Stimulated activated CD4-positive, alpha-beta T cell treated with anti-CD3 and anti-CD28 coated beads, Interleukin-15, amount 100 ng/mL, for 24 hours (primary cell): ENCODE measurements around the gene EPG5.
A peak's percentile ranks its signal among the peaks of the same experiment; 100 is the strongest.
"Not testable (repeated sequence)": the region's sequence is repeated elsewhere in the genome, so short reads cannot be mapped to it uniquely, and the experiment has no call there.

Source experiments
- DNase-seq: peaks from one replicate; pipeline ENCODE4 v3.0.0-alpha.2; 2020

EPG5 gene, protein sequence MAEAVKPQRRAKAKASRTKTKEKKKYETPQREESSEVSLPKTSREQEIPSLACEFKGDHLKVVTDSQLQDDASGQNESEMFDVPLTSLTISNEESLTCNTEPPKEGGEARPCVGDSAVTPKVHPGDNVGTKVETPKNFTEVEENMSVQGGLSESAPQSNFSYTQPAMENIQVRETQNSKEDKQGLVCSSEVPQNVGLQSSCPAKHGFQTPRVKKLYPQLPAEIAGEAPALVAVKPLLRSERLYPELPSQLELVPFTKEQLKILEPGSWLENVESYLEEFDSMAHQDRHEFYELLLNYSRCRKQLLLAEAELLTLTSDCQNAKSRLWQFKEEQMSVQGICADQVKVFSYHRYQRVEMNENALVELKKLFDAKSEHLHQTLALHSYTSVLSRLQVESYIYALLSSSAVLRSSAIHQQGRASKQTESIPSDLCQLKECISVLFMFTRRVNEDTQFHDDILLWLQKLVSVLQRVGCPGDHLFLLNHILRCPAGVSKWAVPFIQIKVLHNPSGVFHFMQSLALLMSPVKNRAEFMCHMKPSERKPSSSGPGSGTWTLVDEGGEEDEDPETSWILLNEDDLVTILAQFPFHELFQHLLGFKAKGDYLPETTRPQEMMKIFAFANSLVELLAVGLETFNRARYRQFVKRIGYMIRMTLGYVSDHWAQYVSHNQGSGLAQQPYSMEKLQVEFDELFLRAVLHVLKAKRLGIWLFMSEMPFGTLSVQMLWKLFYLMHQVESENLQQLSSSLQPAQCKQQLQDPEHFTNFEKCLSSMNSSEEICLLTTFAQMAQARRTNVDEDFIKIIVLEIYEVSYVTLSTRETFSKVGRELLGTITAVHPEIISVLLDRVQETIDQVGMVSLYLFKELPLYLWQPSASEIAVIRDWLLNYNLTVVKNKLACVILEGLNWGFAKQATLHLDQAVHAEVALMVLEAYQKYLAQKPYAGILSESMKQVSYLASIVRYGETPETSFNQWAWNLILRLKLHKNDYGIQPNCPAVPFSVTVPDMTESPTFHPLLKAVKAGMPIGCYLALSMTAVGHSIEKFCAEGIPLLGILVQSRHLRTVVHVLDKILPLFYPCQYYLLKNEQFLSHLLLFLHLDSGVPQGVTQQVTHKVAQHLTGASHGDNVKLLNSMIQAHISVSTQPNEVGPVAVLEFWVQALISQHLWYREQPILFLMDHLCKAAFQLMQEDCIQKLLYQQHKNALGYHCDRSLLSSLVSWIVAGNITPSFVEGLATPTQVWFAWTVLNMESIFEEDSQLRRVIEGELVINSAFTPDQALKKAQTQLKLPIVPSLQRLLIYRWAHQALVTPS (N-terminal part only)

DNA sequence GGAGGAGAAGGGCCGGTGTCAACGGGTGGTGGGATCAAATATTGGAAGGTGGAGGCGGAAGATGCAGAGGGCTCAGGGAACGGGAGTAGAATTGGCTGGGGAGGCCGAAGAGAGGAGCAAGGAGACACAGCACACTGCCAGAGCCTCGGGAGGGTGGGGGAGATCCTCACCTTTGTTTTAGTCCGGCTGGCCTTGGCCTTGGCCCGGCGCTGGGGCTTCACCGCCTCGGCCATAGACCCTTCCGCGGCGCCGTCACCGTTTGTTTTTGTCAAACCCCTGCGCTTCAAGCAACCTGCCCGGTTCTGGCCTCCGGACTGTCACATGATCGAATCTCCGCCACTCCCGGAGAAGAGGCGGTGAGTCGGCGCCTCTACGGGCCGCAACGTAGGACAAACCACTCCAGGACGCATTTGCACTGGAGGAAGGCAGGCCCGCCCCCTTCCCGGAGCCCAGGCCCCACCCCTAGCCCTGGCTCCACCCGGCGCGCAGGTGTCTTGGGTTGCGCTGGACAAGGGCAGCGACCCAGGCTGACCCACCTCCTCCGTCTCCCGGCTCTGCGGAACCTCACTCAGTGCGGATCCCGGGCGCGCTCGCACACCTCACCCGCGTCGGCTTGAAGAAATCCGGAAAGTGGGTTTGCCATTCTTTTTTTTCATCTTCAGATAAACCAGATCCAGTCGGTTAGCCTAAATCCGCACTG lies at the start of gene EPG5:
EPG5 (minus strand) TSS at position 323 of the 700 bp plus-strand sequence; CDS start at position 233, 90 bp downstream.
- peak; percentile 95 for DNase-seq

DNA sequence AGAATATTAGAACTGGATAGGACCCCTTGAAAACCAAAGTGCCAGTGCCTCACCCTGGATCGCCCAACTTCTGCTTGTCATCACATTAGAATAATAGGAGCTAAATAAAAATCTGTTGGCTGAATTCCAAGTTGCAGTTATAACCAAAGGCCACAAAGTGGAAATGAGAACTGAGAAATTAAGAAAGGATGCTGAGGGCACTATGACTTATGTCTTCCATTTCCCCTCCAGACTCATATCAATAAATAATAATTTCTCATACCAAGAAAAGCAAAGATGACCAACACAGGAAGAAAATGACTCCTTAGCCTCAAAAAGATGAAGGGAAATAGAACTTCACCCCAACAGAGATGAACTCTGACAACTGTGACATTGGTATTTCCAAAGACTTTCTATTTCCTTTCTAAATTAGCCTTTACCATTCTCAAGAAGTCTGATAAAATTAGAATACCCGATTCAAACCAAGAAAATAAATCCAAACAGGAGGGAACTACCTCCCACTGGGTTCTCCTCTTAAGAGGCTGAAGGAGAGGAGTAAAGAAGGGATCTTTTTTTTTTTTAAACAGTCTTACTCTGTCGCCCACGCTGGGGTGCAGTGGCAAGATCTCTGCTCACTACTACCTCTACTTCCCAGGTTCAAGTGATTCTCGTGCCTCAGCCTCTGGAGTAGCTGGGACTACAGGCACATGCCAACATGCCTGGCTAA lies 46.5 kb upstream of the EPG5 start:
- peak; percentile 38 for DNase-seq

DNA sequence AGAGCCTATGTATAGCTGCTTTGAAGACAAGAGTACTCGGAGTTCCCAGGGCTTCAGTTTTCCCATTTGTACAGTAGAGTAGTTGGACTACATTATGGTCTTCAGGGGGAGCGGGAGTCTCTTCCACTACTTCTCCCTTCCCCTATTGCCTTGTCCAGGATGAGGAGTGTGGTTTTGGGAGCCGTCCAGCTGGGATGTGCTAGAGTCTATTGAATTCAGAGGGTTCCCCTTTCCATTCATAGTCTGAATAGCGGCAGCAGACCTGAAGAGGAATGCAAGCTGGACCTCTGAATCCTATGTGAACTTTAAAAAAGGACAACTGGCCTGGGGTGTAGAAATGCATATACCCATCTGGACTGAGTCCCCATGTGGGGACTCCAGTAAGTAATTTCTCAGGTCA lies 43.5 kb upstream of the EPG5 start:
- DNase-seq = no peak

DNA sequence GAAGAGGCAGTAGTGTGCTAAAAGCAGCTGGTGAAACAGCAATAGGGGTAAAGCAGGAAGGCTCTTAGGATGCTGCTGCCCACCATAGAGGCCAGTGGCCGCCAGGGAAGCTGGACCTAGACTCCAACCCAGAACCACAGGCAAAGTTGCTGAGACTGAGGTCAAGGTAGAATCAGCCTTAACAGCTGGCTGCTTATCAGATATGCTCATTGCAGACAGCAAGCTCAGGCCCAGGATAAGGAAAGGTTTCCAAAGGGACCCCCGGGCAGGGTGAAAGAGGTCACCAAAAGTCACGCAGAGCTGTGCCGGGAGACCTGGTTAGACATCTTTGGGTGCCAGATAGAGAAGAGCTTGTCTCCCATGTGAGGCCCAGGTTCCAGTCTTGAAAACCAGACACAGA lies 42.9 kb upstream of the EPG5 start:
- no peak for DNase-seq

DNA sequence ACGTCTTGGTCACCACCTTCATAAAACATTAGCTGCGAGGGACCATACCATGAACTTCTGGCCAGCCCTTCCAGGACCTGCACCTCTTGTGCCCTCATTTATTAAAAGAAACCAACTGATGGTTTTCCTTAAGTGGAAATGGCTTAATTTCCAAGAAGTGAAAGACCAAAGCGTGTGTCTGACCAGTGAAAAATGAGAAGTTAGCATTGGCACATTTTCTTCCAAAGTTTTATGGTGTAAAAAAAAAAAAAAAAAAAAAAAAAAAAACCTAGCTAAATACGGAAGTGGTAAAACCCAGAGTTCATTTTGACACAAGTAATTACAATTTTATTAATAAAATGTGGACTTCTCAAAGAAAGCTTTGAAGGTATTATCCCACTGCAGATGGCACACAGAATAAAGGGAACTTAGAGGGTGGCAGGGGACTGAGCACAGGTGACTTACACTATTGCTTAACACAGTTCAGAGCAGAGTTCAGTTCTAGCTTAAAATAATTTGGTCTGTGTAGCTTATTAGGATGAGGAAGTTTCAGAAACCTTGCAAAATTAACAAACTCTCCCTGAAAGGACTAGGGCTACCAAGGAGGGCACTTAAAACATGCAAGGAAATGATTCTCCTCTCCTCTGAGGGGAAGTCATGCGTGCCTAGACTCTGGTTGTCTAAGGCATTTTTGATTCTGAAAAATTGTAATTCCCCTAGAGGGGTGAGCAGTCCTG lies 42.2 kb upstream of the EPG5 start:
- DNase-seq = no peak

DNA sequence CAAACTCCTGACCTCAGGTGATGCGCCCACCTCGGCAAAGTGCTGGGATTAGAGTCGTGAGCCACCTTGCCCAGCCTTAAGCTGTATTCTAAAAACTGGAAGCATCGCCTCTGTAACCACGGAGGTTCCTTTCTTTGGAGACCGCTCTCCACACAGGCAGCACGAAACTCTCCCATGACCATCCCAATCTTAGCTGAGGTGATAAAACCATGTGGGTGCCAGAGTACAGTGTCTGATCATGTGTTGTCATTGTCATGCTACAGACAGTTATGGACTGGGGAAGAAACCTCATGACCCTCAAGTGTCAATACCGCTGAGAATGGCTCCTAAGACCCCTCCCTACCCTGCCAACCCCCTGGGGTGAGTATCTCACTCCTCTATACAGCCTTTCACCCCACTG lies 41.4 kb upstream of the EPG5 start:
- DNase-seq = no peak

DNA sequence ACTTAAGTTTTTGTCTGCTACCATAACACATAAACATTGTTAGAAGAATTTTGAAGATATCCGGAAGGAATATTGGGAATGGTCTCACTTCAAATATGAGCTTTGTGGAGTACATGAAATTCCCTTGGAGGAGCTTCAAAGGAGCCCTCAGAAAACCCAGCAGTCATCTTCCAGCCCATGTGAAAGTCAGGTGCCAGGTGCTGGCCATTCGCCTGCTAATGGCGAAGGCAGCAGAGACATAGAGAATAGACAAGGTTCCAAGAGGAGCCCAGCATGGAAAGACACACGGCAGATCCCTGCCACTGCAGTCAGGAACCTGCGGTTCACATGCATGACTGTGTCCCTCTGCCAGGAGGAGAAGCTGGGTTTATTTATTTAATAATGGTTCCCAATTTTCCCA lies 40.0 kb upstream of the EPG5 start:
- no peak for DNase-seq

DNA sequence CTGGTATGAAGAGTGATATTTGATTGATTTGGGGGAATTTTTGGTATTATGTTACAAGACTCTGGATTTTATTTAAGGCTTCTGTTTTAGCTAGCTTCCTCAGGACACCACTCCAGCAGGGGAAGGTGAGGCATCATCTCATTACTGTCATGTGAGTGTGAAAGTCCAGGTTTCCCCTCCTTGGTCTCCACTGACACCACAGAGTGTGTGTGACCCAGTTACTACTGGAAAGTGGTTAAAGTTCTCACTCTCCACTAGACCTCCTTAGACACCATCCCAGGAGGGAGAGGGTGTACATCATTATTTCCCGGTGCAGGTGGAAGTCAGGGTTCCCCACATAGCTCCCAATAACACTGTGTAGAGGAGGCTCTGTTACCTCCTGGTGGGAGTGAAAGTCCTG lies 35.8 kb upstream of the EPG5 start:
- DNase-seq = no peak

DNA sequence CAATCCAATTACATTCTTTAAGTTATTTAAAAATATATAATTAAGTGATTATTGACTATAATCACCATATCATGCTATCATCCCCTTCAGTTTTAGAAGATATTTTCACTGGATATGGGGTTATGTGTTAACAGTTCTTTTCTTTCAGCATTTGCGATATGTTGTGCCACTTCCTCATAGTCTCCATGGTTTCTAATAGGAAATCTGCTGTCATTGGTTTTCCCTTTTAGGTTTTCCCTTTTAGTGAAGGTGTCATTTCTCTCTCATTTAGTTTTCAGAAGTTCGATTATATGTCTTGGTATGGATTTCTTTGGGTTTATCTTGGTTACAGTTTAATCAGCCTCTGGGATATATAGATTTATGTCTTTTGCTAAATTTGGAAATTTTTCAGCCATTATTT lies 34.8 kb upstream of the EPG5 start:
- DNase-seq = no peak

DNA sequence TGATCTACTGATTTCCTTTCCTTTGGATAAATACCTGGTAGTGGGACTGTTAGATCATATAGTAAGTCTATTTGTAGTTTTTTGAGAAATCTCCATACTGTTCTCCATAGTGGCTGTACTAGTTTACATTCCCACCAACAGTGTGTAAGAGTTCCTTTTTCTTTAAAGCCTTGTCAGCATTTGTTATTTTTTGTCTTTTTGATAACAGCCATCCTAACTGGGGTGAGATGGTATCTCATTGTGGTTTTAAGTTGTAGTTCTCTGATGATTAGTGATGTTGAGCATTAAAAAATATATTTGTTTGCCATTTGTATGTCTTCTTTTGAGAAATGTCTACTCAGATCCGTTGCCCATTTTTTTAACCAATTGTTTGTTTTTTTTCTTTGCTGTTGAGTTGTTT lies 33.9 kb upstream of the EPG5 start:
- DNase-seq = no peak

DNA sequence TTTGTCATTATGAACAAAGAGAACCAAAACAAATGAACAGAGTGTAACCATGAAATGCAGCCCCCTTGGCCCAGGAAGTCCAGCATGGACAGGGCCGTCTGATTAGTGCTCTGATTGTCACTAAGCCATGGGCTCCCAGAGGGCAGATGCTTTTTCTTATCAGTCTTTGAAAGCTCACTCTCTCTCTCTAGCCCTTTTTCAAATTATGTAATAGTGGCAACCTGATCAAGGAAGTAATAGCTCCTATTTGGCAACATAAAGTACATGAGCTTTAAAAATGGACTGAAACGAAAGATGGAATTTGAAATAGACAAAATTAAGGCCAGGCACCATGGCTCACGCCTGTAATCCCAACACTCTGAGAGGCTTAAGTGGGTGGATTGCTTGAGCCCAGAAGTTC lies 32.4 kb upstream of the EPG5 start:
- no peak for DNase-seq

DNA sequence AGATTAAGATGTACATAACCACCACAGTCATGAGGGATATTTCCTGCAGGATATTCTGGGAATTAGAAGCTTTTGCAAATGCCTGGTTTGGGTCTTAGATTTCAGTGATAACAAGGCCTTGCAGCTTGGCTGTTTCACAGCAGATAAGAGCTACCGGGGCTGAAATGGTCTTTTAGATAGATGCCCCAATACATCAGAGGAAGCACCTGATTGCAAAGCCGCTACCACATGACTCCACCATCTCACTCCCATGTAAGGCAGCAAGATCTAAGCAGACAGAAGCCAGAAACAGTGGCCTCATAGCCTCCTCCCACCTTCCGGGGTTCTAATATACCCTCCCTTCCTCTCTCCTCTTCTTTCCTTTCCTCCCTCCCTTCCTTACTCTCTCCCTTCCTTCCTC lies 31.1 kb upstream of the EPG5 start:
- DNase-seq = peak; percentile 12

DNA sequence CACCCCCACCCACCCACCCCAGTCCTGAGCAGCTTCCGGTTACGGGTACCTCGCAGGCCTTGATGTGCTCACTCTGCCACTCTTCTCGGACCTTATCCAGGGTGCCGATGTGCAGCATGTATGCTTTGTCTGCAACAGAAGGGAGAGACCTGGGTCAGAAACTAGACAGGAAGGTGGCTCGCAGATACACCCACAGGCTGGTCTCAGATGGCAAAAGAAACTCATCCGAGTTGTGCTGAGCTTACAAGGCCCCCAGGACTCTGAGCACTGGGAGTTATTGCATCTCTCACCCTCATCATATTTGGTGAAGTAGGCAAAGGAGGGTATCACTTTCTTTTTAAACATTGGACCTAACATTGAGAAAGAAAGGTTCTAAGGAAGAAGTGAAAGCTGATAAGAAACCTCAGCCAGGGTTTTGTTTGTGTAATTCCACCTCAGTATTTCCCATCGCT lies 30.6 kb upstream of the EPG5 start:
- DNase-seq = peak; percentile 56

DNA sequence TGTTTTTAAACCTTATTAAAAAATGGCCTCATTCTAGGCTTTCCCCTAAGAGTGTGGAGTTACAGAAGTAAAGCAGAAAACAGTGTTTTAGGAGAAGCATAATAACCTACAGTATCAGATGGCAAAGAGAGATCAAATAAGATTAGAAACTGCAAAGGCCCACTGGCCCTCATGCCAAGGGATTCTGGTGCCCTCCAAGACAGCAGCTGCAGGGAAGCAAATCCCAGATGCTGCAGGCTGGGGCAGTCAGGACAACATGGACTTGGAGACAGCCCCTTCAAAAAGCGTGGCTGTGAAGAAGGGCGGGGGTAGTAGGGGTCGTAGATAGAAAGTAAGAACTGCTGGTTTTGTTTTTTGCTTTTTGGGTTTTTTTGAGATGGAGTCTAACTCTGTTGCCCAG lies 28.3 kb upstream of the EPG5 start:
- DNase-seq = no peak

DNA sequence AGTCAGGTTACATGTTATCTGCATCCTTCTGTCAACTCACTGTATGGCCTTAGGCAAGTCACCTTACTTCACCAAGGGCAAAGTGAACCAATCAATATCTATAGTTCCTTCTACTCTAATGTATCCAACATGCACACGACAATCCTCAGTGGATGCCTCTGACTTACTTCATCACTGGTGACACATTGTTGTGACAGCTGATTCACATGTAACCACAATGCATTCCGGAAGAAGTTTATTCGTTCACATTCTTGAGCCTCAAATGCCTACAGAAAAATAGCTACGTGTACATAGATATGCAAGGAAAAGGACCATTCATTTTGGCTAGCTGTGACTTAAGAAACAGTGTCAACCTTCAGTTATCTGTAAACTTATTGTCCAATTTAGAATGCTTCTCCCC lies 26.3 kb upstream of the EPG5 start:
- DNase-seq = no peak

DNA sequence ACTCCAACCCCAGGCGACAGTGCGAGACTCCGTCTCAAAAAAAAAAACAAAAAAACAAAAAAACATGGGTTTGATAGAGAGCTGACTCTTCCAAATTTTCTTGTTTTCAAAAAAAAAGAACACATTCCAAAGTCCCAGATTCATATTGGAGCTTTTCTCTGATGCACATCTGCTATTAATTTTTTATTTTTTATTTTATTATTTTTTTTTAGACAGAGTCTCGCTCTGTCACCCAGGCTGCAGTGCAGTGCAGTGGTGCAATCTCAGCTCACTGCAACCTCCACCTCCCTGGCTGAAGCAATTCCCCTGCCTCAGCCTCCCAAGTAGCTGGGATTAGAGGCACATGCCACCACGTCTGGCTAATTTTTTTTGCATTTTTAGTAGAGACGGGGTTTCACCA lies 25.4 kb upstream of the EPG5 start:
- not testable (repeated sequence) for DNase-seq

DNA sequence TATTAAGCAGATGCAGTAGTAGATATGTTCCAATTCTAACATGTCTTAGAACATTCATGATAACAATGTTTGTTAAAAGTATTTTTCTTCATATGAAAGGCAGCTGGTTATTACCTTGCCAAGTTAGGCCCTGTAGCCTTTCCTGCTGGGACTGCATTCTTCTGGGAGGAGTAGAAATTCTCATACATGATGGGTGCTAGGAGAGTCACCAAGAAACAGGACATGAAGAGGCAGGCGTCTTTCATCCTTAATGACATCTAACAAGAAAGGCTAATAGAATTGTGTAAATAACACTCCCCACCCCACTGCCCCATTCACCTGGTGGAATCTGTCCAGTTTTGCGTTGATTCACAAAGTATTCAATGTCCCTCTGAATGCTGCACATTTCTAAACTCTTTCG lies 24.7 kb upstream of the EPG5 start:
- no peak for DNase-seq

DNA sequence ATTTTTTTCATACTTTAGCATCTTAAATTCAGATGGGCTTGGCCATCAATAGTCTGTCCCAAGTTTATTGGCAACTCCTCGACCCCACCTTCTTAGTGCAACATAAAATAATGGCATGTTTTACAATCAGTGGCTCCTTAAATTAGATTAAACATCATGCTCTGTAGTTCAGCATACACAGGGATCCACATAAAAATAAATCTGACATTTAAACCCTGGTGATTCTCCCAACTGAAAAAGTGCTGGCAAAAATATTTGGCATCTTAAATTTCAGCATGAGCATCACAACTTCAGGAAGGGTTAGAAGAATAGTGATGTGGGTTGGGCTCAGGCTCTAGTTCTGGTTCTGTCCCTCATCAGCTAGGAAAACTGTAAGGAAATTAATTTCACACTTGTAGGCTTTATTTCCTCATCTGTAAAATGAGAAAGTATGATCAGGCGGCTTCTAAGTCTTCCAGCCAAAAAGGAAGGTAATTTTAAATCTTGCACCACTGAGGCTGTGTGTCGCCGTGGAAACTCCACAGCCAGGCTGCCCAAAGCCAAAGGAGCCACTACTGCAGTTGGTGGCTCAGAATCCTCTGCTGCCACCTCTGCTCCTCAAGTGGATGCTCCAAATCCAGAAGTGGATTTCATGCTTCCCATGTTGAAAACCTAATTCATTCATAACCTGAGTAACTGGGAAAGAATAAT lies 17.6 kb upstream of the EPG5 start:
- DNase-seq = no peak

DNA sequence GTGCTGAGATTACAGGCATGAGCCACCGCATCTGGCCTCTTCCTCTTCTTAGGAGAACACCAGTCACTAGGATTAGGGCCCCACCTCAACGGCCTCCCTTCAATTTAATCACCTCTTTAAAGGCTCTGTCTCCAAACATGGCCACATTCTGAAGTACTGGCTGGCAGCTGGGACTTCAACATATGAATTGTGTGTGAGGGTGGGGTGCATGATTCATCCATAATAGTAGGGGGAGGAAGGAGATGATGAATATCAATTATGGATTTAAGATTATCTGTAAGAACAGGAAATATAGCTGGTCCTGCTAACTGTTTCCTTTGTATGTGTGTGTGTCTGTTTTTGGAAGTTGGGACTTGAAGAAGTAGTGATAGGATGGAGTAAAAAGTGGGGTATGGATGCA lies 14.7 kb upstream of the EPG5 start:
- no peak for DNase-seq

DNA sequence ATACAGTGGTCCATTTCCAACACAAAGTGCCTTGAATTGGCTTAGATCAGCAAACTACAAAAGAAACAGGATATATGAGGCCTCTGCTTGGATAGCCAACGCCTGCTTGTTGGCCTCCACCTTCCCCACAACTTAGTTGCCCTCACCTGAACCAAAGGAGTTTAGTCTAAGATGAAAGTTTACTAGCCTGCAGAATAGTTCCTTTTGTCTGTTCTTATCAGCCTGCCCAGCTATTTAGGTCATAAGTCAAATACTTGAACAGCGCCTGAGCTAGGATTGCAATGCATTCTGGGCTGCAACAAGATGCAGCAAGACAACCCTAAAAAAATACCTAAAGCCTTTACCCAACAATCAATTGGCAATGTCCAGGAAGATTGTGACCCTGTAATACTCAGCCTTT lies 13.1 kb upstream of the EPG5 start:
- DNase-seq = no peak

DNA sequence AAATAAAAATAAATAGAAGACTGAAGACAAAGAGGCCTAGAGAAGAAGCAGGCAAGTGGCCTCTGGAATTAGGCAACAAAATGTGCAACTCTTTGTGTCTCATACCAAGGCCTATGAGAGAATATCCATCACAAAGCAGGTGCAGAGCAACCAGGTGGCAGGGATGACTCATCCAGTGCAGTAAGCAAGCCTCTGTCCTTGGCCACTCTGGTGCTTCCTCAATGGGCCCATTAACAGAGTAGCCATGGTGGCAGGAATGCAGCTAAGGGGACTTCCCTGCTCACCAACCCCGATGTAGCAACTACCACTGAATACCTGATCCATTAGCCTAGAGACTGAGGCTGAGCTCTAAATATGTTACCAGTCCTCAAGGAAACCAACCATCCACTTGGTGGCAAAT lies 11.0 kb upstream of the EPG5 start:
- no peak for DNase-seq
